NCI-H2227 treated with DMSO at 0.1 percent for 48 hours (cell line): ENCODE results near the gene TMC1.
"Not testable (repeated sequence)": the region's sequence is repeated elsewhere in the genome, so short reads cannot be mapped to it uniquely, and the experiment has no call there.

Experiments used
- DNase-seq: peaks from one replicate; lab custom pipeline; 2025; lab: John Stamatoyannopoulos, UW

Gene TMC1

GRCh38 chr9:72521416-72521815 is at the start of gene TMC1:
Gene TMC1, plus strand, starts transcription at chr9:72521608. Its CDS starts 127,041 bp downstream, at chr9:72648649.
- DNase-seq = not testable (repeated sequence)

- DNase-seq = no peak
These were observed 47.7 kb upstream of the TMC1 start for GRCh38 chr9:72473474-72474261.

GRCh38 chr9:72474676-72475075 is 46.7 kb upstream of the TMC1 start:
- DNase-seq = no peak

GRCh38 chr9:72476100-72476499 is 45.3 kb upstream of the TMC1 start:
- no peak for DNase-seq

GRCh38 chr9:72476617-72477437 is 44.6 kb upstream of the TMC1 start:
- no peak for DNase-seq

GRCh38 chr9:72477930-72478518 is 43.4 kb upstream of the TMC1 start:
- no peak for DNase-seq

GRCh38 chr9:72478966-72479365 is 42.4 kb upstream of the TMC1 start:
- DNase-seq = no peak

GRCh38 chr9:72480261-72480660 is 41.1 kb upstream of the TMC1 start:
- DNase-seq = not testable (repeated sequence)

GRCh38 chr9:72480921-72481320 is 40.5 kb upstream of the TMC1 start:
- no peak for DNase-seq

GRCh38 chr9:72485821-72486593 is 35.4 kb upstream of the TMC1 start:
- no peak for DNase-seq

GRCh38 chr9:72486594-72486955 is 34.8 kb upstream of the TMC1 start:
- DNase-seq = no peak

- DNase-seq = not testable (repeated sequence)
These were observed 33.7 kb upstream of the TMC1 start for GRCh38 chr9:72487665-72488064.

GRCh38 chr9:72489986-72490385 is 31.4 kb upstream of the TMC1 start:
- no peak for DNase-seq

GRCh38 chr9:72491242-72491641 is 30.2 kb upstream of the TMC1 start:
- DNase-seq = no peak

GRCh38 chr9:72494051-72494450 is 27.4 kb upstream of the TMC1 start:
- no peak for DNase-seq

GRCh38 chr9:72497447-72498046 is 23.9 kb upstream of the TMC1 start:
- no peak for DNase-seq

GRCh38 chr9:72506615-72507014 is 14.8 kb upstream of the TMC1 start:
- no peak for DNase-seq

GRCh38 chr9:72509053-72509452 is 12.4 kb upstream of the TMC1 start:
- no peak for DNase-seq

GRCh38 chr9:72509635-72510034 is 11.8 kb upstream of the TMC1 start:
- DNase-seq = no peak

- not testable (repeated sequence) for DNase-seq
These were observed 397 bp upstream of the TMC1 start for GRCh38 chr9:72521011-72521410.

- DNase-seq = no peak
These were observed 3.6 kb downstream of the TMC1 start for GRCh38 chr9:72524820-72525540.
